ENCODE data around the gene LRWD1.

The LRWD1 gene

GRCh38 chr7:102464577-102465280 is at the start of gene LRWD1, which contains the start of gene ALKBH4:
Gene LRWD1, plus strand, starts transcription at chr7:102464984. Its CDS starts 97 bp downstream, at chr7:102465081.
Gene ALKBH4, minus strand, starts transcription at chr7:102464863. Its CDS starts 27 bp downstream, at chr7:102464836.
- TF ChIP-seq CTCF (IDR thresholded peaks at IDR 0.05): 0 out of 2 replicates have a peak, but pooled peaks have one; percentile 26

GRCh38 chr7:102415685-102416225 is 49.0 kb upstream of the LRWD1 start:
- TF ChIP-seq CTCF (IDR thresholded peaks at IDR 0.05): no peak

- TF ChIP-seq CTCF (IDR thresholded peaks at IDR 0.05): no peak
These were observed 48.4 kb upstream of the LRWD1 start for GRCh38 chr7:102416406-102416805.

GRCh38 chr7:102417105-102417504 is 47.7 kb upstream of the LRWD1 start:
- no peak for TF ChIP-seq CTCF (IDR thresholded peaks at IDR 0.05)

- TF ChIP-seq CTCF (IDR thresholded peaks at IDR 0.05): no peak
These were observed 46.2 kb upstream of the LRWD1 start for GRCh38 chr7:102418592-102418991.

GRCh38 chr7:102421706-102422240 is 43.0 kb upstream of the LRWD1 start:
- TF ChIP-seq CTCF (IDR thresholded peaks at IDR 0.05): no peak

GRCh38 chr7:102424129-102424551 is 40.6 kb upstream of the LRWD1 start:
- no peak for TF ChIP-seq CTCF (IDR thresholded peaks at IDR 0.05)

Measured in LNCAP (cell line).